HG02642 (cell line): ENCODE results near the gene SLC17A3.

Source experiments
- ATAC-seq: cut with Tn5 transposase; IDR thresholded peaks from one replicate; pipeline ENCODE4 v1.9.1; 2021; ENCODE audit warnings: mild to moderate bottlenecking; ENCODE audit not compliant: unreplicated experiment, poor library complexity

The SLC17A3 gene

GRCh38 chr6:25844518-25844917 is 29.5 kb downstream of the SLC17A3 start:
- ATAC-seq, result no peak

GRCh38 chr6:25842526-25842925 is 31.5 kb downstream of the SLC17A3 start:
- no peak for ATAC-seq

DNA sequence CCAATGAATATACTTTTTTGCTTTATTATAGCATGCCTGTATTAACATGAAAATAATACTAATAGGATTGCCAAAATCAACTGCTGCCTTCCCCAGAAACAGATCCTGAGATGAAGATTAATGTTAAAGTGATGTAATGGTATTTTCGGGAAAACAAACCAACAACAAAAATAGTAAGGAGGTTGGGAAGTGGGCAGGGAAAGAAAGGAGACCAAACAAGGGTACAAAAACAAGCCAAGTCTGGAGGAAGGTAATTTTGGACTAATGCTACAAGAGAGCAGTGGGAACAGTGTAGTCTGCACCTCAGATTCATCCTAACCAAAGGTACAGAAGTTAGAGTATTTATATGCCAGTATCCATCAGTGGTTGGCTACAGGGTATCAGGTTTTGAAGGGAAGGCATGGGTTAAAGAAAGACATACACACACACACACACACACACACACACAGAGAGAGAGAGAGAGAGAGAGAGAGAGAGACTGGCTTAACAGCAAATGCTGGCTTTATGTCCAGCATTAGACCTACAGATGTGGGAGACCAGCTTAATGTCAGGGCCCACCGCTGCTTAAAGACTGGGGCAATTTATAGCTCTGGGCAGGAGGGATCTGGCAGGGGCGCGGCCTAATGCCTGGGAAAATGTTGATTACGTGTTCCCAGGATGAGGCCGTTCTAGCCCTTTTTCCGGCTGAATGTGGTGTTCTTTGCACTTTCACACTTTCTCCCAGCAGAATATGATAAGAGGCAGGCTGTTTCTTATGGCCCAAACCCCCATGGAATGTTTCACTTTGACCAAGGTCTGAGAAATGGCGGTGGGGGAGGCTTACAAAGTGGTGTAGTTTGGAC is 38.4 kb downstream of the SLC17A3 start:
- ATAC-seq, result no peak

DNA sequence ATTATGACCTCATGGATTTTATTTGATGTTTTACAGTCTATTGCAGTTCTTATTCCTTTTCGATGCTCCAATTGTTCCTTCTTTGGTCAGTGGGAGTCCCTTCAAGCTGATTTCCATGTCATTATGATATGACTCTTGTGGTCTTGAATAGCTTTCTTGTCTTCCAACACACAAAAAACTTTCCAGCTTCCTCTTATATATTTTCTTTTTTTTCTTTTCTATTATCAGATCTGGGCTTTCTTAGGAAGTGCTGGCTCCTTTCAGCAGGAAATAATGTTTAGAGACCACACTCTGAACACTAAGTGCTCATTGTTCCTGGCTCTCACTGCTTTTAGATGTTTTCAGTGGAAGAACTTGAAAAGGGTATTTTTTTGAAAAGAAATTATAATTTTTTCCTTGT is 39.1 kb downstream of the SLC17A3 start:
- no peak for ATAC-seq

- ATAC-seq, result no peak
Observed at GRCh38 chr6:25833136-25833535, 40.9 kb downstream of the SLC17A3 start.

GRCh38 chr6:25832670-25833069 is 41.4 kb downstream of the SLC17A3 start:
- ATAC-seq, result no peak

- no peak for ATAC-seq
Observed at GRCh38 chr6:25832307-25832662, 41.8 kb downstream of the SLC17A3 start.

- ATAC-seq, result no peak
Observed at GRCh38 chr6:25831532-25832306, 42.3 kb downstream of the SLC17A3 start, which contains the start of gene SLC17A1. SLC17A1 (minus strand) TSS chr6:25832052; CDS start chr6:25830557, 1,495 bp downstream.

DNA sequence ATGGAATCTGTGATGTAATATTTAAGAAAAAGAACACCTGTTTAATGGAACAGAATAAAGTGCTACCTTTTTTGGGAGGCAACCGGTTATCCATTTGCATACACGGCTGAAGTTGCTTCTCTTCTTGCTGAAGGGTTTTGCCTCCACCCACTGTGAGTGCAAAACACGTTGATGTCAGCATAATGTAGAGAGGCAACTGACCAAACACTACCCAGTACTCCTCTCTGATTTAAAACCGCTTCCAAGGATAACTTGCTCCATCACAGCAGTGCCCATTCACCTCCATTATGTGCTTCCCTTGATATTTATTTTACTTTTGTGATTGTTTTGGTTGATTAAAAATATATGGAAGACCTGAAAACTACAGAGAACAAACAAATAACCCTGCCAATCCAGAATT is 43.6 kb downstream of the SLC17A3 start:
- no peak for ATAC-seq

DNA sequence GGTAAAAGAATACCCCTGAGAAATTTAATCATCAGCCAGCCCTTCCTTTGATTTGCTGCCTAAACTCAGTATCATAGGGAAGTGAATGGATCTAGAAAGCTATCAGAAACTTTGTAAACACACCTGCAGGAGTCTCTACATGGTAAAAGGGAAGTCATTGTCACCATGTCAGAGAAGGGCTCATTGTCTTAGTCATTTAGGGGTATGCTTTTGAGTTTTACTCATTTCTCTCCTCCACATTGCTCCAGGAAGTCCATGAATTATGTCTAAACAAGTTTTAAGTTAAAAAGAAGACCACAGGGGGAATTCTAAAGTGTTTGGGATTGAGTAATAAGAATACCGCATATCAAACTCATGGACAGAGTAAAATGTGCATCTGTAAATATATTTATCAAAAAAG is 44.7 kb downstream of the SLC17A3 start:
- ATAC-seq, result peak; percentile 83

DNA sequence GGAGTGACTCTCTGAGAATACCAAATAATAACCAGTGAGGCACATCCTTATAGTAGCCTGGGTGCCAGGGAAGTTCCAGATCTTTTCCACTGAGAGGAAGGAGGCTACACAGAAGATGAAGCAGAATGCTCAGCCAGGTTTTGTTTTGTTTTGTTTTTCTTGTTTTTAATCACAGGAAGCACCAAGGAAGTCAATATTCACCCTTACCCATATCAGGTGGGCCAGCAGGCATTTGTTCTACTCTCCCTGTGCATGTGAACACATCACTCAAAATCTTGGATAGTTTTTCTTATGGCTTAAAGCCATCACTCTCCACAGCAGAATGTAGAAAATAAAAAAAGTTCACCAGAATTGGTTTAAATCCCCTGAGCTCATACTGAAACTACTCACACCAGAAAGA is 52.7 kb downstream of the SLC17A3 start:
- ATAC-seq, result no peak

DNA sequence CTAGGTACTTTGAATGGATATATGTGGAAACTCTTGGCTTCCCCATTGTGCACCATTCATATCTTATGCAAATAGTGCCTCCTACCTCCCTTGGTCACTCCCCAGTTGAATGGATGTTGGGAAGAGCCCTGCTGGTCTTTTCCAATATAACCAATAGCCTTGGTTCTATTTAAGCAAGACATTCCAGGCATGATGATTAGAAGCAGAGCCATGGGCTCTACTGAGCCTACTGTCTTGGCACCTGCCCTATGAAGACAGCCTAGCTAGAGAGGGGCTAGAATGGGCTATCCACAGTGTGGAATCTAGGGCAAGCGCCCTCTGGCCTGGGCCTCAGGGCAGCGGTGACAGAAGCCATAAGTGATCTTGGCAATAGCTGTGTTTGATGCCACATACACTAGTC is 57.8 kb downstream of the SLC17A3 start:
- no peak for ATAC-seq

GRCh38 chr6:25815194-25815593 is 58.8 kb downstream of the SLC17A3 start:
- ATAC-seq, result no peak

- ATAC-seq, result no peak
Observed at GRCh38 chr6:25804804-25805203, 69.2 kb downstream of the SLC17A3 start.

- ATAC-seq, result no peak
Observed at GRCh38 chr6:25801436-25801835, 72.6 kb downstream of the SLC17A3 start.
